Aorta (tissue), 5 donors: ENCODE measurements around the gene APOL4. TPM values are rescaled to one million over a fixed set of nuclear protein-coding genes. Genes with fewer than 3 reads are reported as not detected.
"Not testable (repeated sequence)": the region's sequence is repeated elsewhere in the genome, so short reads cannot be mapped to it uniquely, and the experiment has no call there.

ENCODE experiments used
- ATAC-seq: fragments of 200-7000 bp; cut with Tn5 transposase; one replicate; pipeline ENCODE4 v1.9.1; 2022; ENCODE audit warnings: moderate library complexity; ENCODE audit not compliant: low FRiP score
- DNase-seq, 2 donors: peaks; one replicate each; pipeline ENCODE4 v3.0.0-alpha.2; 2020
- H3K27ac ChIP-seq, 2 donors: one replicate each; pipeline ENCODE4 v1.5.1; 2013; ENCODE audit warnings: low read length in 2 of 2, mild to moderate bottlenecking in 2 of 2, moderate library complexity in 2 of 2, control low read depth in 1 of 2, inconsistent platforms in 1 of 2, low read depth in 1 of 2
- H3K27me3 ChIP-seq, 2 donors: one replicate each; pipeline ENCODE4 v1.6.1; 2013; ENCODE audit warnings: control low read depth in 1 of 2, low read length in 1 of 2, mild to moderate bottlenecking in 1 of 2, moderate library complexity in 1 of 2; ENCODE audit not compliant: insufficient read depth in 2 of 2, control insufficient read depth in 1 of 2
- H3K36me3 ChIP-seq, 2 donors: one replicate each; pipeline ENCODE4 v1.6.1; 2013; ENCODE audit warnings: control low read depth in 1 of 2, low read length in 1 of 2, mild to moderate bottlenecking in 1 of 2; ENCODE audit not compliant: insufficient read depth in 2 of 2, control insufficient read depth in 1 of 2
- H3K4me1 ChIP-seq, 2 donors: one replicate each; pipeline ENCODE4 v1.6.1; 2013; ENCODE audit warnings: low read length in 2 of 2, control low read depth in 1 of 2, mild to moderate bottlenecking in 1 of 2, moderate library complexity in 1 of 2; ENCODE audit not compliant: insufficient read depth in 2 of 2, control insufficient read depth in 1 of 2
- H3K4me3 ChIP-seq, 2 donors: one replicate each; pipeline ENCODE4 v1.5.1; 2013; ENCODE audit warnings: low read length in 2 of 2, control low read depth in 1 of 2, mild to moderate bottlenecking in 1 of 2
- H3K9me3 ChIP-seq: one replicate; pipeline ENCODE4 v1.6.1; 2013; ENCODE audit warnings: mild to moderate bottlenecking, low read length; ENCODE audit not compliant: control insufficient read depth
- WGBS, 2 donors: extraction: QIAGEN DNeasy Blood & Tissue Kit; methylation state at CpG; one replicate each; pipeline ENCODE4 v1.1.7; 2013; 5-methylcytosine and 5-hydroxymethylcytosine counted together
- intact Hi-C, 2 donors: fragments of 100-400 bp; cut with DNase I; formaldehyde crosslinking; loops; one replicate each; pipeline versions ENCODE4 v1.14.2 to v1.15.0; 2022
- polyA plus RNA-seq, 2 donors: library from polyadenylated mRNA; stranded (reverse); fragments of 200-250 nt; gene quantifications; one replicate each; pipeline ENCODE4 v1.2.3, GENCODE V29; 2013
- total RNA-seq, 2 donors: library from RNA; stranded (reverse); fragmentation: NEBNext Ultra II Directional; extraction: Animal tissue kit (Norgen Biotek cat#: 25700); gene quantifications; one replicate each; pipeline ENCODE4 v1.2.1, GENCODE V29; 2021
- donor health status: healthy with polysubstance abuse.
- donor health status: Bipolar disorder and iron deficiency.
- donor health status: DM: no; HTN: no; CAD: no.
- donor health status: DM: no; HTN: no; CAD: no.
- donor health status: DM: yes; HTN: yes; CAD: no.

Gene APOL4
- total and polyA plus RNA-seq, 4 donors: 0.82 to 10.5 (median 4.4) TPM

GRCh38 chr22:36205573-36205972 lies 4.0 kb upstream of the APOL4 start:
- H3K27me3 ChIP-seq, H3K9me3 ChIP-seq, H3K36me3 ChIP-seq, H3K4me3 ChIP-seq, H3K27ac ChIP-seq, H3K4me1 ChIP-seq, DNase-seq, intact Hi-C loops, ATAC-seq: not testable (repeated sequence)
- 80 to 85% methylated on average over 5 of the region's 5 CpGs for WGBS, 2 donors

GRCh38 chr22:36204632-36205015 lies 3.0 kb upstream of the APOL4 start:
- no peaks in the 10 kb centered on the region for H3K4me1 ChIP-seq

GRCh38 chr22:36204001-36204631 lies 2.5 kb upstream of the APOL4 start:
- WGBS, 2 donors: 88 to 94% methylated on average over 8 of the region's 8 CpGs
- Histone ChIP-seq H3K4me1 (no peaks in the 10 kb centered on the region), H3K27ac (no peak overlapping the region), H3K36me3 (no peaks in the 10 kb centered on the region), H3K9me3 (no peaks in the 10 kb centered on the region), H3K27me3 (no peaks in the 10 kb centered on the region), H3K4me3 (no peak overlapping the region)
- intact Hi-C loops: no loop called here
- DNase-seq (no peak), ATAC-seq (no peak)

More at GRCh38 chr22:36204632-36205015, 3.0 kb upstream of the APOL4 start:
- no peak overlapping the region for H3K4me3 ChIP-seq
- no peaks in the 10 kb centered on the region for H3K9me3 ChIP-seq
- DNase-seq: no peak
- H3K27me3 ChIP-seq: no peaks in the 10 kb centered on the region
- intact Hi-C loops: no loop called here
- no peak for ATAC-seq
- WGBS, 2 donors: 71 to 77% methylated on average over 6 of the region's 6 CpGs
- H3K36me3 ChIP-seq: no peaks in the 10 kb centered on the region
- H3K27ac ChIP-seq: no peak overlapping the region

GRCh38 chr22:36203441-36203840 lies 1.8 kb upstream of the APOL4 start:
- H3K4me3 ChIP-seq, H3K9me3 ChIP-seq, H3K4me1 ChIP-seq, H3K27me3 ChIP-seq, H3K36me3 ChIP-seq, DNase-seq, ATAC-seq, H3K27ac ChIP-seq, intact Hi-C loops: not testable (repeated sequence)
- WGBS, 2 donors: 88 to 93% methylated on average over 7 of the region's 7 CpGs

GRCh38 chr22:36202906-36203305 lies 1.3 kb upstream of the APOL4 start:
- H3K27ac ChIP-seq, H3K36me3 ChIP-seq, H3K27me3 ChIP-seq, H3K4me1 ChIP-seq, H3K9me3 ChIP-seq, DNase-seq, H3K4me3 ChIP-seq, intact Hi-C loops, ATAC-seq: not testable (repeated sequence)
- 80 to 81% methylated on average over 8 of the region's 8 CpGs for WGBS, 2 donors

- H3K27ac ChIP-seq, H3K36me3 ChIP-seq, DNase-seq, H3K4me3 ChIP-seq, H3K4me1 ChIP-seq, H3K27me3 ChIP-seq, H3K9me3 ChIP-seq, intact Hi-C loops, ATAC-seq: not testable (repeated sequence)
- 94 to 100% methylated on average over 1 of the region's 5 CpGs for WGBS, 2 donors
These were observed 584 bp downstream of the APOL4 start for GRCh38 chr22:36201025-36201424.

- DNase-seq (no peak), ATAC-seq (no peak)
- H3K27ac ChIP-seq: no peak overlapping the region
- intact Hi-C loops: loop anchor here in 1 of 2 donors (5.0 kb wide), 2 partner anchors 38 to 78 kb away; partner anchors contain the start of gene APOL2
- H3K27me3 ChIP-seq: no peaks in the 10 kb centered on the region
- no peak overlapping the region for H3K4me3 ChIP-seq
- H3K36me3 ChIP-seq: no peaks in the 10 kb centered on the region
- H3K4me1 ChIP-seq: no peaks in the 10 kb centered on the region
- H3K9me3 ChIP-seq: no peaks in the 10 kb centered on the region
- 92 to 100% methylated on average over 5 of the region's 5 CpGs for WGBS, 2 donors
These were observed 2.5 kb downstream of the APOL4 start for GRCh38 chr22:36199001-36199551.

GRCh38 chr22:36198536-36198935 lies 3.1 kb downstream of the APOL4 start:
- Histone ChIP-seq H3K27me3 (no peaks in the 10 kb centered on the region), H3K4me3 (no peak overlapping the region), H3K9me3 (no peaks in the 10 kb centered on the region), H3K27ac (no peak overlapping the region), H3K36me3 (no peaks in the 10 kb centered on the region), H3K4me1 (no peaks in the 10 kb centered on the region)
- intact Hi-C loops: loop anchor here in 1 of 2 donors (5.0 kb wide), 2 partner anchors 39 to 79 kb away; partner anchors contain the start of gene APOL2
- ATAC-seq (no peak), DNase-seq (no peak)
- WGBS, 2 donors: 95 to 98% methylated on average over 3 of the region's 3 CpGs

GRCh38 chr22:36197514-36198146 lies 4.0 kb downstream of the APOL4 start:
- no peaks in the 10 kb centered on the region for H3K36me3 ChIP-seq
- no peak overlapping the region for H3K27ac ChIP-seq
- 65 to 72% methylated on average over 8 of the region's 8 CpGs for WGBS, 2 donors
- intact Hi-C loops: loop anchor here in 1 of 2 donors (5.0 kb wide), 2 partner anchors 40 to 80 kb away; partner anchors contain the start of gene APOL2
- no peaks in the 10 kb centered on the region for H3K9me3 ChIP-seq
- ATAC-seq (no peak), DNase-seq (no peak)
- no peak overlapping the region for H3K4me3 ChIP-seq
- H3K4me1 ChIP-seq: no peaks in the 10 kb centered on the region
- H3K27me3 ChIP-seq: no peaks in the 10 kb centered on the region
